T-helper 17 cell (primary cell): ENCODE results near the gene OR52K2. TPM values are rescaled to one million over a fixed set of nuclear protein-coding genes. Genes with fewer than 3 reads are reported as not detected.

ENCODE experiments used
- ATAC-seq: fragments of 150-1000 bp; cut with Tn5 transposase; 2 replicates; pipeline ENCODE4 v1.10.0; 2021; ENCODE audit warnings: mild to moderate bottlenecking, moderate library complexity
- DNase-seq, 3 donors: peaks; one replicate each; pipeline versions ENCODE4 v3.0.0 to v3.0.0-alpha.2; 2020 to 2021
- H3K9me3 ChIP-seq: one replicate; pipeline ENCODE4 v1.7.0; 2013; ENCODE audit warnings: low read length, mild to moderate bottlenecking; ENCODE audit not compliant: control insufficient read depth, poor library complexity, severe bottlenecking
- H3K27ac Mint-ChIP-seq: one replicate; pipeline ENCODE4 v1.8.0; 2022; ENCODE audit warnings: mild to moderate bottlenecking, moderate library complexity, mixed read lengths
- H3K27me3 Mint-ChIP-seq: one replicate; pipeline ENCODE4 v1.8.0; 2022; ENCODE audit warnings: mixed read lengths
- H3K36me3 Mint-ChIP-seq: one replicate; pipeline ENCODE4 v1.8.0; 2022; ENCODE audit warnings: low read depth, mixed read lengths
- H3K4me1 Mint-ChIP-seq: one replicate; pipeline ENCODE4 v1.8.0; 2022; ENCODE audit warnings: mild to moderate bottlenecking, mixed read lengths
- H3K4me3 Mint-ChIP-seq: one replicate; pipeline ENCODE4 v1.8.0; 2022; ENCODE audit warnings: mild to moderate bottlenecking, moderate library complexity, mixed read lengths
- total RNA-seq, 4 donors: library from RNA in 2 of 4; stranded (reverse) in 2 of 4; gene quantifications; one replicate each; pipeline ENCODE4 v1.2.3 and lab custom pipeline; 2022 to 2026

Gene OR52K2
- total RNA-seq, 2 donors from 2014 or later, result not detected

- Mint-ChIP-seq H3K4me3 (no peak overlapping the region), H3K27me3 (peaks cover 41% of the 10 kb centered on the region), H3K4me1 (peaks cover 5% of the 10 kb centered on the region), H3K27ac (no peak overlapping the region), H3K36me3 (no peaks in the 10 kb centered on the region)
- DNase-seq (no peak), ATAC-seq (no peak)
- no peaks in the 10 kb centered on the region for H3K9me3 ChIP-seq
These were observed 42.9 kb downstream of the OR52K2 start for GRCh38 chr11:4491878-4492606.

DNA sequence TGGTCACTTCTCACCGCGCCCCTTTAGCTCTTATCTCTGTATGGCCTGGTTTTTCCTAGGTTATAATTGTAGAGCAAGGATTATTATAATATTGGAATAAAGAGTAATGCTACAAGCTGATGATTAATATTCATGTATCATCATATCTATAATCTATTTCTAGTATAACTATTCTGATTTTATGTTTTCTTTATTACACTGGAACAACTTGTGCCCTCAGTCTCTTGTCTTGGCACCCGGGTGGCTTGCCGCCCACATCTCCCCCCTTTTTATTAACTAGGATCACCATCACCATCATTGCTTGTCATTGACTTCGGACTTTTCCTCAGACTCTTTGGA lies 44.4 kb downstream of the OR52K2 start:
- Mint-ChIP-seq H3K4me1 (peaks cover 5% of the 10 kb centered on the region), H3K4me3 (no peak overlapping the region), H3K27me3 (peaks cover 46% of the 10 kb centered on the region), H3K36me3 (no peaks in the 10 kb centered on the region), H3K27ac (no peak overlapping the region)
- no peaks in the 10 kb centered on the region for H3K9me3 ChIP-seq
- no peak for ATAC-seq
- DNase-seq, result no peak

GRCh38 chr11:4495487-4495886 lies 46.4 kb downstream of the OR52K2 start:
- no peaks in the 10 kb centered on the region for H3K9me3 ChIP-seq
- Mint-ChIP-seq H3K27ac (no peak overlapping the region), H3K27me3 (peaks cover 32% of the 10 kb centered on the region), H3K4me3 (no peak overlapping the region), H3K4me1 (peaks cover 5% of the 10 kb centered on the region), H3K36me3 (no peaks in the 10 kb centered on the region)
- ATAC-seq, result no peak
- DNase-seq, result no peak

DNA sequence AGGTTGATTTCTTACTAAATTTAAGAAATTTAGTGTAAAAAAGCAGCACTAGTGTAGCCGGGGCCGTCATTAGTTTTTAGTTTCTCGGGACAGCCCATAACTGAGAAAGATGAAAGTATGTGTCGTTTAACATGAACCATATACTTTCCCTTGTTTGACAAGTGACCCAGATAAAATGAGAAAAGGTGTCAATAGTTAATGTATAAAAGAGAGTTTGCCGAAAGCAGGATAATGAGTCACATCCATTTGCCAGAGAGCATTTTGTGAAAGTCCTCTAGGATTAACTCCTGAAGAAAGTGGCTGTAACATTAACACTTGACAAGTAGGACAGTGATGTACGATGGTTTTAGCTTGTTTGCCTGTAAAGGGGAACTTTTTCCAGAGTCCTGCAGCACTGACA lies 46.9 kb downstream of the OR52K2 start:
- ATAC-seq, result no peak
- Mint-ChIP-seq H3K4me3 (no peak overlapping the region), H3K36me3 (no peaks in the 10 kb centered on the region), H3K4me1 (peaks cover 5% of the 10 kb centered on the region), H3K27ac (no peak overlapping the region), H3K27me3 (peaks cover 34% of the 10 kb centered on the region)
- H3K9me3 ChIP-seq, result no peaks in the 10 kb centered on the region
- no peak for DNase-seq

GRCh38 chr11:4496557-4497248 lies 47.6 kb downstream of the OR52K2 start:
- Mint-ChIP-seq H3K27ac (no peak overlapping the region), H3K4me1 (peaks cover 5% of the 10 kb centered on the region)
- no peak for ATAC-seq

More at GRCh38 chr11:4496557-4497248, 47.6 kb downstream of the OR52K2 start:
- Mint-ChIP-seq H3K4me3 (no peak overlapping the region), H3K36me3 (no peaks in the 10 kb centered on the region), H3K27me3 (peaks cover 35% of the 10 kb centered on the region)
- DNase-seq, result no peak
- H3K9me3 ChIP-seq, result no peaks in the 10 kb centered on the region

Other genes with a start within 250 kb of the OR52K2 start
- gene OR52B4, start 80.9 kb upstream of the OR52K2 start, total RNA-seq, result not detected
- 10 to 100 TPM; 17.2 to 21.2 TPM for gene TRIM21, start 55.6 kb upstream of the OR52K2 start, total RNA-seq
- gene OR52K1, start 33.4 kb downstream of the OR52K2 start, total RNA-seq, result not detected
- not detected for gene OR52M1, start 95.9 kb downstream of the OR52K2 start, total RNA-seq
- gene OR52I2, start 132.4 kb downstream of the OR52K2 start, total RNA-seq, result not detected
- gene OR52I1, start 144.7 kb downstream of the OR52K2 start, total RNA-seq, result not detected
- 1 to 10 TPM; 6.1 TPM for gene TRIM68, start 158.9 kb downstream of the OR52K2 start, total RNA-seq
- not detected for gene OR51D1, start 188.2 kb downstream of the OR52K2 start, total RNA-seq
- gene OR51E1, start 194.7 kb downstream of the OR52K2 start, total RNA-seq, result not detected
- not detected for gene OR51E2, start 248.6 kb downstream of the OR52K2 start, total RNA-seq